Heart right ventricle (tissue), 16 donors: ENCODE results near the gene TRAPPC2. TPM values are rescaled to one million over a fixed set of nuclear protein-coding genes. Genes with fewer than 3 reads are reported as not detected.
A peak's percentile ranks its signal among the peaks of the same experiment; 100 is the strongest.
"Not testable (repeated sequence)": the region's sequence is repeated elsewhere in the genome, so short reads cannot be mapped to it uniquely, and the experiment has no call there.

Experiments used
- ATAC-seq, 8 donors: fragments of 200-7000 bp; cut with Tn5 transposase; one replicate each; pipeline ENCODE4 v1.9.1; 2020; ENCODE audit warnings: mild to moderate bottlenecking in 8 of 8, moderate library complexity in 8 of 8, moderate number of reproducible peaks in 1 of 8
- DNase-seq, 2 donors: peaks; one replicate each; pipeline ENCODE4 v3.0.0-alpha.2; 2020
- H3K27ac ChIP-seq, 10 donors: fragments of 200-600 bp; sonication (generic) in 2 of 10; one replicate each; pipeline versions ENCODE4 v1.5.0 to v1.8.0; 2020 to 2022; ENCODE audit warnings: mild to moderate bottlenecking in 3 of 10
- H3K27me3 ChIP-seq, 7 donors: fragments of 200-600 bp; one replicate each; pipeline ENCODE4 v1.8.0; 2021 to 2022; ENCODE audit warnings: mild to moderate bottlenecking in 2 of 7
- H3K36me3 ChIP-seq, 9 donors: fragments of 200-600 bp; sonication (generic) in 1 of 9; one replicate each; pipeline versions ENCODE4 v1.5.0 to v1.8.0; 2020 to 2022; ENCODE audit warnings: mild to moderate bottlenecking in 2 of 9
- H3K4me1 ChIP-seq, 9 donors: fragments of 200-600 bp; sonication (generic) in 1 of 9; one replicate each; pipeline versions ENCODE4 v1.5.0 to v1.8.0; 2020 to 2022; ENCODE audit warnings: mild to moderate bottlenecking in 4 of 9
- H3K4me3 ChIP-seq, 10 donors: fragments of 200-600 bp; sonication (generic) in 2 of 10; one replicate each; pipeline versions ENCODE4 v1.5.0 to v1.8.0; 2020 to 2022; ENCODE audit warnings: mild to moderate bottlenecking in 7 of 10, moderate library complexity in 2 of 10
- H3K9me3 ChIP-seq, 11 donors: fragments of 200-600 bp in 10 of 11; sonication (generic) in 2 of 11; one replicate each; pipeline versions ENCODE4 v1.5.0 to v1.8.0; 2013 to 2022; ENCODE audit warnings: mild to moderate bottlenecking in 2 of 11, control low read depth in 1 of 11, moderate library complexity in 1 of 11
- CTCF ChIP-seq, 9 donors: fragments of 200-600 bp; sonication (generic) in 2 of 9; IDR thresholded peaks; one replicate each; pipeline versions ENCODE4 v1.5.0 to v1.8.0; 2021 to 2022; ENCODE audit warnings: antibody characterized with exemption in 9 of 9, mild to moderate bottlenecking in 5 of 9, moderate library complexity in 1 of 9
- WGBS, 2 donors: extraction: QIAGEN DNeasy Blood & Tissue Kit; methylation state at CpG; one replicate each; pipeline ENCODE4 v1.1.7; 2013; ENCODE audit warnings: inconsistent platforms in 1 of 2; 5-methylcytosine and 5-hydroxymethylcytosine counted together
- intact Hi-C, 10 donors: fragments of 100-400 bp; cut with DNase I; formaldehyde crosslinking; loops; one replicate each; pipeline versions ENCODE4 v1.11.1 to v1.14.2; 2022
- polyA plus RNA-seq, 2 donors: library from polyadenylated mRNA; stranded (reverse); fragments of 200-250 nt; gene quantifications; one replicate each; pipeline ENCODE4 v1.2.3, GENCODE V29; 2013
- total RNA-seq, 10 donors: library from RNA; stranded (reverse); fragmentation: NEBNext Ultra II Directional in 3 of 10; extraction: Animal tissue kit (Norgen Biotek cat#: 25700) in 3 of 10; gene quantifications; one replicate each; pipeline versions ENCODE4 v1.2.1 to v1.2.4, GENCODE V29; 2021 to 2023
- donor health status: Arrhythmogenic right ventricular cardiomyopathy.
- donor health status: ischemic (EF 13 %, LVEDD 7.1; RV severe dilation, severe dysfunction).
- donor health status: healthy with polysubstance abuse.
- donor health status: DM: no; HTN: yes; CAD: no.
- donor health status: DM: no; HTN: no; CAD: no.
- donor health status: ischemic (EF 25% LVEDD 6.9; RV normal size, moderate dysfunction).
- donor health status: ischemic (EF 25% LVEDD 5.7; RV mildly dilated, moderate dysfunction).
- donor health status: healthy.
- donor health status: DM: yes; HTN: yes; CAD: no.
- donor health status: Ischemic cardiomyopathy.
- donor health status: ischemic (EF 35%, LVEDD 5.7; RV mildly dilated, moderate dysfunction).
- donor health status: nonischemic (EF 11% LVEDD 7.7; RV severe dilation, severe dysfunction).
- donor health status: DM: yes; HTN: yes; CAD: no.
- donor health status: PGD.
- donor health status: ischemic (EF 29% LVEDD 5.4; RV normal size, mild dysfunction).
- donor health status: nonischemic (EF 23%, LVEDD 6.1; RV moderate dilation, normal function).

Gene TRAPPC2
- total and polyA plus RNA-seq, 12 donors, result 3.8 to 9.3 (median 6.0) TPM

GRCh38 chrX:13741695-13742094 lies 7.3 kb upstream of the TRAPPC2 start:
- H3K36me3 ChIP-seq, result peaks cover 0 to 67% (median 0%) of the 10 kb centered on the region in 9 donors
- TF ChIP-seq CTCF (IDR thresholded peaks at IDR 0.05), result no peak
- intact Hi-C loops, result loop anchor here in 6 of 10 donors (5.0 to 10.0 kb wide), 4 partner anchors 77 to 756 kb away; no protein-coding TSS in a partner anchor
- H3K9me3 ChIP-seq, result no peaks in the 10 kb centered on the region
- no peak overlapping the region for H3K4me3 ChIP-seq
- DNase-seq (no peak), ATAC-seq (no peak)
- 73 to 89% methylated on average over 6 of the region's 6 CpGs for WGBS, 2 donors
- H3K27ac ChIP-seq, result no peak overlapping the region
- H3K4me1 ChIP-seq, result no peaks in the 10 kb centered on the region
- H3K27me3 ChIP-seq, result peaks cover 0 to 3% (median 0%) of the 10 kb centered on the region in 7 donors

GRCh38 chrX:13733506-13733905 lies 914 bp downstream of the TRAPPC2 start:
- H3K9me3 ChIP-seq, result peaks cover 0 to 19% (median 0%) of the 10 kb centered on the region in 11 donors
- H3K4me3 ChIP-seq, result peak overlapping the region; percentile 53 to 95 (median 81)
- TF ChIP-seq CTCF (IDR thresholded peaks at IDR 0.05), result no peak
- 16 to 24% methylated on average over 4 of the region's 4 CpGs for WGBS, 2 donors
- H3K27ac ChIP-seq, result peak overlapping the region in 7 of 10 donors; percentile 75 to 93 (median 91)
- intact Hi-C loops, result loop anchor here in 3 of 10 donors (5.0 kb wide), 4 partner anchors 41 to 81 kb away; partner anchors contain the start of genes TCEANC (in 2 of the 3) and RAB9A (in 1 of the 3)
- DNase-seq, result no peak
- no peak for ATAC-seq
- peaks cover 0 to 16% (median 0%) of the 10 kb centered on the region in 9 donors for H3K36me3 ChIP-seq
- H3K4me1 ChIP-seq, result peaks cover 0 to 43% (median 11%) of the 10 kb centered on the region in 9 donors
- H3K27me3 ChIP-seq, result peaks cover 0 to 30% (median 0%) of the 10 kb centered on the region in 7 donors

- H3K27me3 ChIP-seq, result peaks cover 0 to 30% (median 0%) of the 10 kb centered on the region in 7 donors
- H3K27ac ChIP-seq, result peak overlapping the region in 4 of 10 donors; percentile 5 to 34 (median 20)
- DNase-seq, result no peak
- ATAC-seq, result no peak
- WGBS, 2 donors, result 51 to 55% methylated on average over 7 of the region's 7 CpGs
- peaks cover 0 to 19% (median 0%) of the 10 kb centered on the region in 11 donors for H3K9me3 ChIP-seq
- intact Hi-C loops, result loop anchor here in 3 of 10 donors (5.0 kb wide), 4 partner anchors 40 to 80 kb away; partner anchors contain the start of genes TCEANC (in 2 of the 3) and RAB9A (in 1 of the 3)
- TF ChIP-seq CTCF (IDR thresholded peaks at IDR 0.05), result no peak
- peaks cover 0 to 7% (median 0%) of the 10 kb centered on the region in 9 donors for H3K36me3 ChIP-seq
- peaks cover 0 to 43% (median 11%) of the 10 kb centered on the region in 9 donors for H3K4me1 ChIP-seq
- no peak overlapping the region for H3K4me3 ChIP-seq
Measured at GRCh38 chrX:13732246-13733067, 2.0 kb downstream of the TRAPPC2 start.

- H3K4me1 ChIP-seq, result peaks cover 0 to 32% (median 11%) of the 10 kb centered on the region in 9 donors
- not testable (repeated sequence) for DNase-seq, H3K36me3 ChIP-seq, H3K27ac ChIP-seq, H3K4me3 ChIP-seq, ATAC-seq
- H3K9me3 ChIP-seq, result peaks cover 0 to 19% (median 0%) of the 10 kb centered on the region in 11 donors
- WGBS, 2 donors, result 95% methylated on average over 1 of the region's 1 CpG
- intact Hi-C loops, result loop anchor here in 3 of 10 donors (5.0 kb wide), 4 partner anchors 38 to 78 kb away; partner anchors contain the start of genes TCEANC (in 2 of the 3) and RAB9A (in 1 of the 3)
- peaks cover 0 to 21% (median 0%) of the 10 kb centered on the region in 7 donors for H3K27me3 ChIP-seq
Measured at GRCh38 chrX:13730523-13730922, 3.9 kb downstream of the TRAPPC2 start.

GRCh38 chrX:13726583-13726982 lies 7.8 kb downstream of the TRAPPC2 start:
- H3K27ac ChIP-seq, DNase-seq, ATAC-seq, H3K27me3 ChIP-seq, H3K36me3 ChIP-seq, H3K4me3 ChIP-seq, intact Hi-C loops: not testable (repeated sequence)
- WGBS, 2 donors, result 96 to 97% methylated on average over 2 of the region's 2 CpGs
- Histone ChIP-seq H3K4me1 (peaks cover 0 to 15% (median 0%) of the 10 kb centered on the region in 9 donors), H3K9me3 (peaks cover 0 to 19% (median 0%) of the 10 kb centered on the region in 11 donors)

- H3K27ac ChIP-seq, intact Hi-C loops, ATAC-seq, H3K9me3 ChIP-seq, H3K4me3 ChIP-seq, H3K36me3 ChIP-seq, H3K27me3 ChIP-seq: not testable (repeated sequence)
- peak in 1 of 2 donors; percentile 11 for DNase-seq
- peaks cover 0 to 13% (median 0%) of the 10 kb centered on the region in 9 donors for H3K4me1 ChIP-seq
- 86 to 92% methylated on average over 8 to 9 of the region's 9 CpGs for WGBS, 2 donors
Measured at GRCh38 chrX:13724878-13725277, 9.5 kb downstream of the TRAPPC2 start.
